DMS79 (cell line): ENCODE measurements around the gene DDX4.

Experiments
- DNase-seq: peaks from one replicate; lab custom pipeline; 2025; lab: John Stamatoyannopoulos, UW

Gene DDX4

GRCh38 chr5:55821731-55822512, 84.1 kb downstream of the DDX4 start:
- DNase-seq = no peak

GRCh38 chr5:55823151-55823796, 85.4 kb downstream of the DDX4 start:
- DNase-seq = no peak

GRCh38 chr5:55829956-55830355, 92.1 kb downstream of the DDX4 start:
- DNase-seq = no peak

- no peak for DNase-seq
Observed at GRCh38 chr5:55832446-55832845, 94.6 kb downstream of the DDX4 start.

GRCh38 chr5:55836191-55836590, 98.3 kb downstream of the DDX4 start:
- no peak for DNase-seq

GRCh38 chr5:55841976-55842375, 104.1 kb downstream of the DDX4 start:
- no peak for DNase-seq

GRCh38 chr5:55847837-55848236, 110.0 kb downstream of the DDX4 start:
- no peak for DNase-seq

- no peak for DNase-seq
Observed at GRCh38 chr5:55848783-55849182, 110.9 kb downstream of the DDX4 start.

- DNase-seq = no peak
Observed at GRCh38 chr5:55850839-55851674, 113.2 kb downstream of the DDX4 start, which contains the start of gene IL31RA. Gene IL31RA (plus strand): TSS chr5:55851357. CDS start chr5:55851571, 214 bp downstream.

- no peak for DNase-seq
Observed at GRCh38 chr5:55851675-55851979, 113.8 kb downstream of the DDX4 start.

- DNase-seq = no peak
Observed at GRCh38 chr5:55852503-55852902, 114.6 kb downstream of the DDX4 start.

- no peak for DNase-seq
Observed at GRCh38 chr5:55853041-55853670, 115.3 kb downstream of the DDX4 start.

- no peak for DNase-seq
Observed at GRCh38 chr5:55853818-55854217, 116.0 kb downstream of the DDX4 start.

- no peak for DNase-seq
Observed at GRCh38 chr5:55855509-55855908, 117.6 kb downstream of the DDX4 start.

GRCh38 chr5:55856516-55857246, 118.8 kb downstream of the DDX4 start:
- DNase-seq = no peak

GRCh38 chr5:55857247-55857640, 119.4 kb downstream of the DDX4 start:
- no peak for DNase-seq

- no peak for DNase-seq
Observed at GRCh38 chr5:55858104-55858503, 120.2 kb downstream of the DDX4 start.

- DNase-seq = no peak
Observed at GRCh38 chr5:55860288-55860687, 122.4 kb downstream of the DDX4 start.

- DNase-seq = no peak
Observed at GRCh38 chr5:55860709-55861108, 122.8 kb downstream of the DDX4 start.

- no peak for DNase-seq
Observed at GRCh38 chr5:55864606-55865541, 127.0 kb downstream of the DDX4 start.

- DNase-seq = no peak
Observed at GRCh38 chr5:55865831-55866230, 128.0 kb downstream of the DDX4 start.
